GM23338 (cell line): ENCODE data around the gene ZNF385B.

Source experiments
- CREB1 ChIP-seq: fragments of 250-450 bp; sonication (Bioruptor Pico); IDR thresholded peaks from 2 replicates; pipeline ENCODE4 v1.5.0; 2020; ENCODE audit warnings: low read depth, mild to moderate bottlenecking, moderate library complexity
- CTCF ChIP-seq, 2 experiments: fragments of 200-600 bp in 1 of 2; sonication (generic) in 1 of 2; conservative IDR thresholded peaks; 2 replicates each; pipeline versions ENCODE4 v1.5.1 to v1.6.1; 2016 to 2017; ENCODE audit warnings: antibody characterized with exemption in 2 of 2, low read depth in 2 of 2, mild to moderate bottlenecking in 2 of 2, moderate library complexity in 1 of 2
- ETS1 ChIP-seq: IDR thresholded peaks from 2 replicates; pipeline ENCODE4 v1.6.1; 2016; ENCODE audit warnings: antibody characterized with exemption
- EZH2 ChIP-seq: fragments of 200-600 bp; sonication (generic); IDR thresholded peaks from one replicate; pipeline ENCODE4 v1.8.0; 2017; ENCODE audit warnings: antibody characterized with exemption, mild to moderate bottlenecking, low read depth; ENCODE audit not compliant: unreplicated experiment
- EZH2phosphoT487 ChIP-seq: fragments of 200-600 bp; sonication (generic); IDR thresholded peaks from one replicate; pipeline ENCODE4 v1.8.1; 2018; ENCODE audit warnings: antibody characterized with exemption; ENCODE audit not compliant: unreplicated experiment
- JUNB ChIP-seq: IDR thresholded peaks from one replicate; pipeline ENCODE4 v1.6.1; 2016; ENCODE audit warnings: antibody characterized with exemption; ENCODE audit not compliant: unreplicated experiment
- POLR2AphosphoS5 ChIP-seq: IDR thresholded peaks from 2 replicates; pipeline ENCODE4 v1.6.1; 2016; ENCODE audit warnings: antibody characterized with exemption, low read depth
- REST ChIP-seq: IDR thresholded peaks from one replicate; pipeline ENCODE4 v1.6.1; 2018; ENCODE audit warnings: antibody characterized with exemption; ENCODE audit not compliant: unreplicated experiment
- STAT1 ChIP-seq: IDR thresholded peaks from one replicate; pipeline ENCODE4 v1.6.1; 2016; ENCODE audit warnings: antibody characterized with exemption; ENCODE audit not compliant: unreplicated experiment
- ZNF114 ChIP-seq: fragments of 250-450 bp; sonication (Bioruptor Pico); IDR thresholded peaks from 2 replicates; pipeline ENCODE4 v1.5.0; 2020; ENCODE audit warnings: mild to moderate bottlenecking, moderate library complexity
- ZNF331 ChIP-seq: fragments of 250-450 bp; sonication (Bioruptor Pico); IDR thresholded peaks from 2 replicates; pipeline ENCODE4 v1.5.0; 2020; ENCODE audit warnings: low read depth, mild to moderate bottlenecking, moderate library complexity

- TF ChIP-seq CTCF (conservative IDR thresholded peaks at IDR 0.05; ENCODE audit: low read depth in 2 of 2) = no peak
- TF ChIP-seq EZH2 = no peak
- no peak for TF ChIP-seq EZH2phosphoT487
- no peak for TF ChIP-seq POLR2AphosphoS5
- no peak for TF ChIP-seq REST
- TF ChIP-seq CREB1 (CRISPR knock-in tag) = no peak
- no peak for TF ChIP-seq ZNF114
- TF ChIP-seq JUNB = no peak
- TF ChIP-seq ZNF331 = no peak
- TF ChIP-seq STAT1 = no peak
- no peak for TF ChIP-seq ETS1
Observed at GRCh38 chr2:179655627-179656026, 205.8 kb downstream of the ZNF385B start.
